HG03196 (cell line): ENCODE results near the gene CFHR1.
"Not testable (repeated sequence)": the region's sequence is repeated elsewhere in the genome, so short reads cannot be mapped to it uniquely, and the experiment has no call there.

Experiments used
- ATAC-seq: cut with Tn5 transposase; IDR thresholded peaks from one replicate; pipeline ENCODE4 v1.9.1; 2021; ENCODE audit not compliant: unreplicated experiment

The CFHR1 gene

DNA sequence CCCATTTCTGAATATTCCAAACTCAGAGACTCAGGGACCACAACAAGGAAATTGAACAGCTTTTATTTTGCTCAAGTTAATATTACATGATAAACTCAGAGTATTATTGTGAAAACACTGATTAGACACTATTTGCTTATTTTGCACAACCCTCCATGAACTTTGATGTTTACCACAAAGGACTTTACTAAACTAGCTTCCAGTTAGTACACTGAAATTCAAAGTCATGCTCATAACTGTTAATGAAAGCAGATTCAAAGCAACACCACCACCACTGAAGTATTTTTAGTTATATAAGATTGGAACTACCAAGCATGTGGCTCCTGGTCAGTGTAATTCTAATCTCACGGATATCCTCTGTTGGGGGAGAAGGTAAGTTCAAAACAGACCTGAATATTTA, at the start of gene CFHR1:
TSS of gene CFHR1 (plus strand) at position 201 of the 400 bp plus-strand sequence. CDS start at position 315, 114 bp downstream.
- not testable (repeated sequence) for ATAC-seq

DNA sequence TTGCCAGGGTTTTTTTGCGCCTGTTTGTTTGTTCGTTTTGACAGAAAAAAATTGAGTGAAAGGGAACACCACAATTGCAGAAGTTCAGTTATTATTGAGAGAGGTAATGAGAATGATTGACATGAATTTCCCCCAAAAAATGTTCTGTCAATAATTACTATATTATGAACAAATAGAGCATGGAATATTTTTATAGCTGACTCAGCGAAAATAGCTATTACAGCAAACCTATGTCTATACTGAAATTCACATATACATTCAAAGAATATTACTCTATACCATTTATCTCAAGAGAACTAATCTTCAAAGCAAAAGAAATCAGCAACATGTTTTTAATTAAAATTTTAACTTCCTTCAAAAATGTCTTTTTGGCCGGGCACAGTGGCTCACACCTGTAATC, 49.7 kb upstream of the CFHR1 start:
- not testable (repeated sequence) for ATAC-seq

DNA sequence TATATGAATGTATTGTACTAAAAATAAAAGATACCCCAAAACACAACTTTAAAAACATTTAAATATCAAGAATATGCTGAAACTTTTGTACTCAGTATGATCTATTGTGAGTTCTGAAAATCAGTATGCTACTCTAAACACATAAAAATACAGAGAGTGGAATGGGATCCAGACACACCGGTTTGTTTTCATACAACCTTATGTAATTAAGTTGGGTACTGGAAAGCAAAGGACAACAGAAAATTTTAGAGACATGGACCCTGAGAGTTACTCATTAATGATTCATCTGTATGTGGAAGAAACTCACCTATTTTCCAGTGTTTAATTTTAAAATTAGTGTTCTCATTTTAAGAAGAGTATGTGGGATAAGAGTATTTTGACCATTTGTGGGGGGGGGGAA, 45.8 kb upstream of the CFHR1 start:
- ATAC-seq = no peak

DNA sequence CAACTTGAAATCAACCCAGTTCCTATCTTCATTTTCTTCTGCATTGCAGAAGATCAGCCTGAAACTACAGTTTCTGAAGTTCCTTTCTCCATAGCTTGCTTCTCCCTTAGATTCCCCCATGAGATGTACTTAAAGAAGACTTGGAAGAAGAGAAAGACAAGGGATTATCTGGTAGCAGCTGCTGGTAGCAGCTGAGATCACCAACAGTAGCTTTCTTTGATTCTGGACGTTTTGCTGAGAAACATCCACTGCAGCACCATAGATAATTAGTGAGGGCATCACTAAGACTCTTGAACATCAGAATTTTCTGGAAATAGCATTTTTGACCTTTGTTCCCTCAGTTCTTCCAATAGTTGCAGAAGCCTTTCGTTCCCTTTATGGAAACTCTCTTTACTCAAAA, 45.4 kb upstream of the CFHR1 start:
- ATAC-seq = no peak

DNA sequence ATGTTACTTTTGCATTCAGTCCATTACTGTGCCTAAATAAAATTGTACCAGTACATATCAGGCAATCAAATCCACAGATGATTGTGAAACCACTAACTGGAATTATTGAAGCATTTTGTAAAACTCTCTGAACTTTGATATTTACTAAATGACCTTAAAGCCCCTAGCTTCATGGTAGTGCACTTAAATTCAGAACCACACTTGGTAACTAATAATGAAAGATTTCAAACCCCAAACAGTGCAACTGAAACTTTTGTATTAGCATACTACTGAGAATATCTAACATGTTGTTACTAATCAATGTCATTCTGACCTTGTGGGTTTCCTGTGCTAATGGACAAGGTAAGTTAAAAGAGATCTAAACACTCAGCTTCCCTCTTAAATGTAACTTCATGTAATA, 44.9 kb upstream of the CFHR1 start, which contains the start of gene CFHR3:
TSS of gene CFHR3 (plus strand) at position 238 of the 400 bp plus-strand sequence. CDS start at position 285, 47 bp downstream.
- ATAC-seq = no peak

DNA sequence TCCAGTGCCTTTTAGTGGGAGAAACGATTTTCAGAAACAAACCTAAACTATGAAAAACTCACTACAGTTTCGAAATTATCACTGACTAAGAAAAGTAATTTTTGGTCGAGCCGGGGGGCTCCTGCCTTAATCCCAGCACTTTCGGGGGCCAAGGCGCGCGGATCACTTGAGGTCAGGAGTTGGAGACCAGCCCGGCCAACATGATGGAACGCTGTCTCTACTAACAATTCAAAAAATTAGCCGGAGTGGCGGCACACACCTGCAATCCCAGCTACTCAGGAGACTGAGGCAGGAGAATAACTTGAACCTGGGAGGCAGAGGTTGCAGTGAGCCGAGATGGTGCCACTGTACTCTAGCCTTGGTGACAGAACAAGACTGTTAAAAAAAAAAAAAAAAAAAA, 41.9 kb upstream of the CFHR1 start:
- ATAC-seq = no peak

DNA sequence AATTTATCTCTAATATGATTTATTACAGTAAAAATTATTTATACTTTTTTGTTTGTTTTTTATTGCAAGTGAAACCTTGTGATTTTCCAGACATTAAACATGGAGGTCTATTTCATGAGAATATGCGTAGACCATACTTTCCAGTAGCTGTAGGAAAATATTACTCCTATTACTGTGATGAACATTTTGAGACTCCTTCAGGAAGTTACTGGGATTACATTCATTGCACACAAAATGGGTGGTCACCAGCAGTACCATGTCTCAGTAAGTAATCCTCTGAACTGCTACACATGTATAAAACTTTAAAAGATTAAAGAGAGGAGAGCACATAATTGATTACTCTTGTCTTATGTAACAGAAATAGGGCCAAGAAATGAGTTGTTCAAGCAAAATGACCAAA, 40.4 kb upstream of the CFHR1 start:
- no peak for ATAC-seq

DNA sequence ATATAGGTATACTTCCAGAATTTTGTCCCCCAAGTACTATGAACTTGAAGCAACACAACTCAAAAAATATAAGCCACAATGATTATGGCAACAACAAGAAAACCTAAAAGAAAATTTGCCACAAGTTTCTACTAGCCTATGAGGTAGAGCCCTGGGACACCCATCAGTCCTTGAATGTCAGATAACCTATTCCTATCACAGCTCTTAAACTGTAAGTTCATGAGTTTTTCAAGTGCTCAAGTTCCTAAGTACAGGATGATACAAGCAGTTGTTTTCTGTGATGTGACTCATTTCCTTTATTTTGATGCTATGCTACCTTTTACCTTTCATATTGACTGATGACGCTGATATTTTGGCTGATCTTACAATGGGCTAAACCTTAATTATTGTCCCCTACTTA, 28.3 kb upstream of the CFHR1 start:
- ATAC-seq = not testable (repeated sequence)

DNA sequence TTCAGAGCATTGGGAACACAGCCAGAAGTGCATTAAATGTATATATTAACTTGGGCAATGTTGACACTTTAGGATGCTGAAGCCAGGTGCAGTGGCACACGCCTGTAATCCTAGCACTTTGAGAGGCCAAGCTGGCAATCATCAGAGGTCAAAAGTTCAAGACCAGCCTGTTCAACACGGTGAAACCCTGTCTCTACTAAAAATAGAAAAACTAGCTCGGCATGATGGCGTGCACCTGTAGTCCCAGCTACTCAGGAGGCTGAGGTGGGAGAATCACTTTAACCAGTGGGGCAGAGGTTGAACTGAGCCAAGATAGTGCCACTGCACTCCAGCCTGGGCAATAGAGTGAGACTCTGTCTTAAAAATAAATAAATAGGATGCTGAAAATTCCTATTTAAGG, 25.4 kb upstream of the CFHR1 start:
- not testable (repeated sequence) for ATAC-seq

DNA sequence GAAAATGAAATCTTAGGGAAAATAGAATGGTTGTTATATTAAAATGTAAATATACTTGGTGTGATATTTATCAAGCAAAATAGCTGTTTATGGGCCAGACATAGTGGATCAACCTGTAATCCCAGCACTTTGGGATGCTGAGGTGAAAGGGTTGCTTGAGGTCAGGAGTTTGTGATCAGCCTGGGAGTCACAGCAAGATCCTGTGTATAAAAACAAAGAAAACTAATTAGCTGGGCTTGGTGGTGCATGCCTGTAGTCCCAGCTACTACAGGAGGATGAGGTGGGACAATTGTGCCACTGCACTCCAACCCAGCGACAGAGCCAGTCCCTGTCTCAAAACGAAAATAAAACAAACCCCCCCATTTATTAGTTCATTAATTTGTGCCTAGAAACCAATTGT, 21.6 kb upstream of the CFHR1 start:
- ATAC-seq = no peak

DNA sequence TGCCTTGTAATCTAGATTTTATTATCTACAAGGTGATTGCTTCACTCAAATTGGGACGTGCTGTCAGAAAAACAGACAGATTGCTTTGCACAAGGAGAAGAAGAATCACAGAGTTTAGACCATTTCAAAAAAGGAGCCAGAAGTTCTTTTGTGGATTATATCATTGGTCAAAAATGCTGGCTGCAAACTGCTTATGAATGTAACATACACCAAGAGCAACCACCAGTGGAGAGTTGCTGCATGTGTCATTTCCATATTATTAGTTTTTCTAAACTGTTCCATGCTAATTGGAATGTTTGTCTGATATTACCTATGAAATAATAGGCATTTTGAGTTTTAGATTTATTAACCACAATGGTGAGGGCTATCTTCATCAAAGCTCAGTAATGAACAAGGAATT, 17.6 kb upstream of the CFHR1 start:
- ATAC-seq = not testable (repeated sequence)

DNA sequence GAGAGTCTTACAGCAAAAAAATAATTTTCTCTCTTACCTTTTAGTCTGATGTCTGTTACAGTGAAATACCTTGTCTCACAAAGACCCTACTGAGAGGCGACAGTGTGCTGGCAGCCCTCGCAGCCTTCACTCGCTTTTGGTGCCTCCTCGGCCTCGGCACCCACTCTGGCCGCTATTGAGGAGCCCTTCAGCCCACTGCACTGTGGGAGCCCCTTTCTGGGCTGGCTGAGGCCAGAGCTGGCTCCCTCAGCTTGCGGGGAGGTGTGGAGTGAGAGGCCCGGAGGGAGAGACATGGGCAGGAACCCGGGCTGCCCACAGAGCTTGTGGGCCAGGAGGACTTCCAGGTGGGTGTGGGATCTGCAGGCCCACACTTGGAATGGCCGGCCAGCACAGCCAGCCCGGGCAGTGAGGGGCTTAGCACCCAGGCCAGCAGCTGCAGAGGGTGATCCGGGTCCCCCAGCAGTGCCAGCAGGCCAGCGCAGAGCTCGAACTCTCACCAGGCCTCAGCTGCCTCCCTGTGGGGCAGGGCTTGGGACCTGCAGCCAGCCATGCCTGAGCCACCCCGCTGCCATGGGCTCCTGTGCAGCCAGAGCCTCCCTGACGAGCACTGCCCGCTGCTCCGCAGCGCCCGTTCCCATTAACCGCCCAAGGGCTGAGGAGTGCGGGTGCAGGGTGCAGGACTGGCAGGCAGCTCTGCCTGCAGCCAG, 10.8 kb upstream of the CFHR1 start:
- ATAC-seq = no peak

DNA sequence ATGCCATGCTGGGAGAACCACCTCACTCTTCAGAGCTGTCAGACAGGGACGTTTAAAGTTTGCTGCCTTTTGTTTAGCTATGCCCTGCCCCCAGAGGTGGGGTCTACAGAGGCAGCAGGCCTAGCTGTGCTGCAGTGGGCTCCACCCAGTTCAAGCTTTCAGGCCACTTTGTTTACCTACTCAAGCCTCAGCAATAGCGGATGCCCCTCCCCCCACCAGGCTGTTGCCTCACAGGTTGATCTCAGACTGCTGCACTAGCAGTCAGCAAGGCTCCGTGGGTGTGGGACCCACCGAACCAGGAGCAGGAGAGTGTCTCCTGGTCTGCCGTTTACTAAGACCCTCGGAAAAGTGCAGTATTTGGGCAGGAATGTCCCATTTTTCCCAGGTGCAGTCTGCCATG, 2.1 kb upstream of the CFHR1 start:
- not testable (repeated sequence) for ATAC-seq

DNA sequence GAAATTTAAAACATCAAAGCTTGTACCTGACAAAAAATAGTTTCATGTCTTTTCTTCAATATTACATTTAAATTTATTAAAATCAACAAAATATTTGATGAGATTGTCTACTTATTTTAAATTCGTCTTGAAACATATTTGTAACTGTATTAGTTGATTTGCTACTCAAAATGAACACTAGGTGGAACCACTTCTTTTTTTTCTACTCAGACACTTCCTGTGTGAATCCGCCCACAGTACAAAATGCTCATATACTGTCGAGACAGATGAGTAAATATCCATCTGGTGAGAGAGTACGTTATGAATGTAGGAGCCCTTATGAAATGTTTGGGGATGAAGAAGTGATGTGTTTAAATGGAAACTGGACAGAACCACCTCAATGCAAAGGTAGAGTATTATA, 8.3 kb downstream of the CFHR1 start:
- ATAC-seq = not testable (repeated sequence)

DNA sequence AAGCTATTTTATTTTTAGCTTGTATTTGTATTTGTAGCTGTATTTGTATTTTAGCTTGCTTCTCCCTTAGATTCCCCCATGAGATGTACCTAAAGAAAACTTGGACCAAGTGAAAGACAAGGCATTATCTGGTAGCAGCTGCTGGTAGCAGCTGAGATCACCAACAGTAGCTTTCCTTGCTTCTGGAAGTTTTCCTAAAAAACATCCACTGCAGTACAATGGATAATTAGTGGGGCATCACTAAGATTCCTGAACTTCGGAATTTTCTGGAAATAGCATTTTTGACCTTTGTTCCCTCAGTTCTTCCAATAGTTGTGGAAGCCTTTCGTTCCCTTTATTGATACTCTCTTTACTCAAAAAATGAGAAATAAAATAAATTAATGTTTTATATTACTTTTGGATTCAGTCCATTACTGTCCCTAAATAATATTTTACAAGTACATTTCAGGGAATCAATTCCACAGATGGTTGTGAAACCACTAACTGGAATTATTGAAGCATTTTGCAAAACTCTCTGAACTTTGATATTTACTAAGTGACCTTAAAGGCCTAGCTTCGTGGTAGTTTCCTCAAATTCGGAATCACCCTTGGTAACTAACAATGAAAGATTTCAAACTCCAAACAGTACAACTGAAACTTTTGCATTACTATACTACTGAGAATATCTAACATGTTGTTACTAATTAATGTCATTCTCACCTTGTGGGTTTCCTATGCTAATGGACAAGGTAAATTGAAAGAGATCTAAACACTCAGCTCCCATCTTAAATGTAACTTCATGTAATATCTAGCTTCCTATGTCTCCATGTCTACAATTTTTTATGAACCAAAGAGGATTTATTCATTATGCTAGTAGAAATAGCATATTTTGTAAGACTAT, 30.3 kb downstream of the CFHR1 start:
- not testable (repeated sequence) for ATAC-seq

DNA sequence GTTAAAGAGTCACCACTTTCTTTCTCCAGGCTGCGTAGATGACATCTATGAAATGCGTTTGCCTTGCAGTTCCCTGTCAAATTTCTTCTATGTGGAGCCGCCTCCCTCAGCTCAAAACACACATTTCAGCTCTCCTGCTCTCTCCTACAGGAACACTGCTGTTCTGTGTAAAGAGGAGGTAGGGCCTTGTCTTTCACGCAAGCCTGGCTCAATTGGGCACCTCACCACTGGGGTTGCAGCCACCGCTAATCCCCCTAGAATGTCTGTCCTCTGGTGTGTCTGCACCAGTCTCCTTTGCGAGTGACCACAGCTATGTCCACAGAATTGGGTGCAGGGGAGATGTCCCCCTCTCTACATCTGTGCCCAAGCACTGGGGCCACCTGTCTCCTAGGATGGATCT, 36.5 kb downstream of the CFHR1 start:
- ATAC-seq = no peak

DNA sequence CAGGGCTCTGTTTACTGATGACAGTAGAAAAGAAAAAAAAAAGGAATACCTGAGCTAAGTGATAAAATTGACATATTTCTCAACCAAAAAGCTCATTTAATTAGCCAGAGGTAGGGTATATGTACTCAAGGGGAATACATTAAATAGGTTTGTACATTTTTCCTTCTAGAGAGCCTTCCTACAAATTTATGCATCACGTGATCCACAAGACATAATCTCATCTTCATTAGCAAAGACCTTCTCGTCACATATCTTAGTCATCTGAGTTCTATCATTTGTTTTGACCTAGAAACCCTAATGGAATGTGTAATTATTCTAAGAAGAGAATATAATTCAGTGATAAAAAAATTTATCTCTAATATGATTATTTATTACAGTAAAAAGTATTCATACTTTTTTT, 37.7 kb downstream of the CFHR1 start:
- ATAC-seq = no peak

DNA sequence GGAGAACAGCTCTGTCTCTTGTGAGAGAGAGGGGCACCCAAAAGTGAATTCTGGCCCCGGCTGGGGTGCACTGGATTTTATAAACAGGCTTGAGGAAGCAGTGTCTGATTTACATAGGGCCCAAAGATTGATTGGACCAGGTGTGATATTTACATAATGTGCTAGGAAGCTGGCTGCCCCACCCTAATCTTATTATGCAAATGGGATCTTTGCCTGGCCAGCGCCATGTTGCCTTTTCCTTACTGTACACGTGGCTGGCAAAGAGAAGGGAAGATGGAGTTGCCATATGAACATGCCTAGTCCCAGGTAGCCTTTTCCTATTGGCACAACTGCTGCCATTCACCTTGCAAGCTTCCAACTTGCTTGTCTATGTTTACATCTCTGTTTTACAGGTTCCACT, 39.3 kb downstream of the CFHR1 start:
- ATAC-seq = no peak

DNA sequence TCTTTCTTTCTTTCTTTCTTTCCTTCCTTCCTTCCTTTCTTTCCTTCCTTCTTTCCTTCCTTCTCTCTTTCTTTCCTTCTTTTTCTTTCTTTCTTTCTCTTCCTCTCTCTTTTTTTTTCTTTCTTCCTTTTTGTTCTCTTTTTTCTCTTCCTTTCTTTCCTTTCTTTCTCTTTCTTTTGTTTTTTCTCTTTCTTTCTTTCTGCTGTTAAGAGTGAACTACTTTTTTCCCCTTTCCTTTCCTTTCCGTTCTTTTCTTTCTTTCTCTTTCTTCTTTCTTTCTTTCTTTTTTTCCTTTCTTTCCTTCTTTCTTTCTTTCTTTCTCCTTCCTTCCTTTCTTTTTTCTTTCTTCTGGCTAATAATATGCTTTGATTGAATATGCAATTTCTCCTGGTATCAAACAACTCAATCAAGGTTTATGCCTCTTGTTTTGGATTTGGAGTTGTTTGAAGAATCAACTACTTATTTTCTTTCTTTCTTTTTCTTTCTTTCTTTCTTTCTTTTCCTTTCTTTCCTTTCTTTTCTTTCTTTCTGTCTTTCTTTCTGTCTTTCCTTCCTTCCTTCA, 40.9 kb downstream of the CFHR1 start:
- no peak for ATAC-seq

DNA sequence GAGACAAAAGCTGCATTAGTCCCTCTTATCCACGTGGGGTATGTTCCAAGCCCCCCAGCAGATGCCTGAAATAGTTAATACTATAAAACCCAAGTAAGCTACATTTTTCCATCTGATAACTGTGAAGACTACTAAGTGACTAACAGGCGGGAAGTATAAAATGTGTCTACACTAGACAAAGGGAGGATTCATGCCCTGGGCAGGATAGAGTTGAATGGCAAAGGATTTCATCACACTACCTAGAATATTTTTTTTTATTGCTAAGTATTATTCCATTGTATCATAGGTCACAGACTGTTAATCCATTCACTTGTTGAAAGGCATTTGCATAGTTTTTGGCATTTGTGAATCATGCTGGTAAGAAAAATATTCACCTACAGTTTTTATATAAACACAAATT, 41.9 kb downstream of the CFHR1 start:
- no peak for ATAC-seq

DNA sequence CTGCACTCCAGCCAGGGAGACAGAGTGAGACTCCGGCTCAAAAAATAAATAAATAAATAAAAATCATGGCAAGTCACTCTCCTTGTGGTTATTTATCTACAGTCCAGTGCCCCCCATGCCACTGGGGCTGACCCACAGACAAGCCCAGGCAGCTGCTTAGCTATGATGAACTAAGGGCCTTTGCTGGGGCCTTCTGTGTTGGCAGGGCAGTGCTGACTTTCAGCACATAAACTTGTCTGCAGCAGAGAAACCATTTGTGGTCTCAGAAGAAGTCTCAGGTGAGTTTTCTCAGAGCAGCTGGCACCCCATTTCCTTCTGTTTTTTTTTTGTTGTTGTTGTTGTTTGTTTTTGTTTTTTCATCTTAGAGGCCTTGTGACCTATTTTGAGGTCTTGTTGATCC, 47.4 kb downstream of the CFHR1 start:
- no peak for ATAC-seq

DNA sequence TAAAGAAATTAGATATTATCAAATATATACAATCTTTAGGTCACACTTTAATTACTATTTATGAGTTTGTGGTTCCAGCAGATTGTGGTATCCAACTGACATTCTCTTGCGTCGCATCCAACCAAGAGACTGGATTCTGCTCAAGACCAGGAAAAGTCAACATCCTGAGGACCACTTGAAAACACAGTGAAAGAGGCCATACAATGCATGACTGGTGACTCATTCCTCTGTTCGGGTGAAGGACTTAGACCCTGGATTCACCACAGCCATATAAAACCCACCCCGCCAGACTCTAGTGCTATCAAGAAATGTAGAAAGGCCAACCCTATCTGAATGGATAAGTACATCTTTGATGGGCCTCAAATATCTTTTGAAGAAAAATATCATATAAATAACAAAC, 53.9 kb downstream of the CFHR1 start:
- no peak for ATAC-seq
